ENCODE measurements around the gene PLEKHB2.

DNA sequence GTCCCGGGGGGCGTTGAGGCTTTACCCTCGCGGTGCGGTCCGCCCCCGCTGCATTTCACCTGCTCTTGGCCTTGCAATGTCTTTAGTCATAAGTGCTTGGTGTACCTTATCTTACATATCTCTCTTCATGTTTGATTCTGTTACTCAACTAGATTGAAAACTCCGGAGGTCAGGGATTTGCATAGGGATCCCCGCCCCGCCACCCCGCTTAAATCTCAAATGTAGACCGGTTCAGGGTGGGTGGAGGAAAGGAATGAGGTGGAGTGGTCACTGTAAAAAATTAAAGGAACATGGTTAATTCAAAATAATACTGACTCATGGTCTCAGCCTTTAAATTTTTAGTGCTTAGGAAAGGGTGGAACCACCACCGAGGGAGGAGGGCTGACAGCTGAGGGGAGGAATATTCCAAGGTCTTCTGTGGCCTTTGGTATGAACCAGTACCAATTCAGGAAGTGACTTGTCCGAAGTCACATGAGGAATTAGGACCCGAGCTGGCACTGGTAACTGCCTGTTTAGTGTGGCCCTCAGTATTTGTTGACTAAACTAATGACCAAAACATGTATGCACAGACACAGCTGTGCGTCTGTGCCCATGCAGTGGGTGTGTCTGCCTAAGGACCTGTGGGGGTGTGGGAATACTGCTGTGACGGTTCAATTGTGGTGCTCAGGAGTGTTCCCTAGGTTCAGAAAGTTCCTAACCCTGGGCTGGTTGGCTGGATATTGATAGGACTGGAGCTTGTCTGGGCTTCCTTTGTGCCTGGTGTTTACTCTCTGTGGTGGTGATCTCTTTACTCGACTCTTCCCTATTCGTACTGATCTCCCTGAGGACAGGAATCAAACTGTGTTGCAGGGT is 1.0 kb downstream of the PLEKHB2 start:
- TF ChIP-seq ZBED1 (IDR thresholded peaks at IDR 0.05) = no peak
- TF ChIP-seq, protein P1, sequence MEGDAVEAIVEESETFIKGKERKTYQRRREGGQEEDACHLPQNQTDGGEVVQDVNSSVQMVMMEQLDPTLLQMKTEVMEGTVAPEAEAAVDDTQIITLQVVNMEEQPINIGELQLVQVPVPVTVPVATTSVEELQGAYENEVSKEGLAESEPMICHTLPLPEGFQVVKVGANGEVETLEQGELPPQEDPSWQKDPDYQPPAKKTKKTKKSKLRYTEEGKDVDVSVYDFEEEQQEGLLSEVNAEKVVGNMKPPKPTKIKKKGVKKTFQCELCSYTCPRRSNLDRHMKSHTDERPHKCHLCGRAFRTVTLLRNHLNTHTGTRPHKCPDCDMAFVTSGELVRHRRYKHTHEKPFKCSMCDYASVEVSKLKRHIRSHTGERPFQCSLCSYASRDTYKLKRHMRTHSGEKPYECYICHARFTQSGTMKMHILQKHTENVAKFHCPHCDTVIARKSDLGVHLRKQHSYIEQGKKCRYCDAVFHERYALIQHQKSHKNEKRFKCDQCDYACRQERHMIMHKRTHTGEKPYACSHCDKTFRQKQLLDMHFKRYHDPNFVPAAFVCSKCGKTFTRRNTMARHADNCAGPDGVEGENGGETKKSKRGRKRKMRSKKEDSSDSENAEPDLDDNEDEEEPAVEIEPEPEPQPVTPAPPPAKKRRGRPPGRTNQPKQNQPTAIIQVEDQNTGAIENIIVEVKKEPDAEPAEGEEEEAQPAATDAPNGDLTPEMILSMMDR (IDR thresholded peaks at IDR 0.05 in 2 of 3, conservative IDR thresholded peaks at IDR 0.05 in 1 of 3; ENCODE audit: insufficient read depth in 2 of 3, low read depth in 1 of 3, low read length in 3 of 3) = no peak
